Measurements from ENCODE around the gene LDLRAD4.

- TF ChIP-seq, protein P1, sequence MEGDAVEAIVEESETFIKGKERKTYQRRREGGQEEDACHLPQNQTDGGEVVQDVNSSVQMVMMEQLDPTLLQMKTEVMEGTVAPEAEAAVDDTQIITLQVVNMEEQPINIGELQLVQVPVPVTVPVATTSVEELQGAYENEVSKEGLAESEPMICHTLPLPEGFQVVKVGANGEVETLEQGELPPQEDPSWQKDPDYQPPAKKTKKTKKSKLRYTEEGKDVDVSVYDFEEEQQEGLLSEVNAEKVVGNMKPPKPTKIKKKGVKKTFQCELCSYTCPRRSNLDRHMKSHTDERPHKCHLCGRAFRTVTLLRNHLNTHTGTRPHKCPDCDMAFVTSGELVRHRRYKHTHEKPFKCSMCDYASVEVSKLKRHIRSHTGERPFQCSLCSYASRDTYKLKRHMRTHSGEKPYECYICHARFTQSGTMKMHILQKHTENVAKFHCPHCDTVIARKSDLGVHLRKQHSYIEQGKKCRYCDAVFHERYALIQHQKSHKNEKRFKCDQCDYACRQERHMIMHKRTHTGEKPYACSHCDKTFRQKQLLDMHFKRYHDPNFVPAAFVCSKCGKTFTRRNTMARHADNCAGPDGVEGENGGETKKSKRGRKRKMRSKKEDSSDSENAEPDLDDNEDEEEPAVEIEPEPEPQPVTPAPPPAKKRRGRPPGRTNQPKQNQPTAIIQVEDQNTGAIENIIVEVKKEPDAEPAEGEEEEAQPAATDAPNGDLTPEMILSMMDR (IDR thresholded peaks at IDR 0.05) = no peak
- no peak for TF ChIP-seq POLR2A (IDR thresholded peaks at IDR 0.05)
Measured at GRCh38 chr18:13330996-13331395, 112.4 kb downstream of the LDLRAD4 start.
